Mammary epithelial cell (primary cell): ENCODE results near the gene MPZ.

Experiments
- EZH2 ChIP-seq: IDR thresholded peaks from 2 replicates; pipeline ENCODE4 v1.6.1; 2012; ENCODE audit warnings: low read length, inconsistent platforms, borderline replicate concordance
- TF ChIP-seq, protein P1 (sequence below), 2 donors: IDR thresholded peaks in 1 of 2; conservative IDR thresholded peaks in 1 of 2; 2 replicates each; pipeline ENCODE4 v1.5.1; 2011 to 2012; ENCODE audit warnings: inconsistent platforms in 2 of 2, low read length in 2 of 2, mild to moderate bottlenecking in 2 of 2, control low read depth in 1 of 2, low read depth in 1 of 2; ENCODE audit not compliant: insufficient read depth in 1 of 2; ENCODE audit errors: extremely low read depth in 1 of 2

DNA sequence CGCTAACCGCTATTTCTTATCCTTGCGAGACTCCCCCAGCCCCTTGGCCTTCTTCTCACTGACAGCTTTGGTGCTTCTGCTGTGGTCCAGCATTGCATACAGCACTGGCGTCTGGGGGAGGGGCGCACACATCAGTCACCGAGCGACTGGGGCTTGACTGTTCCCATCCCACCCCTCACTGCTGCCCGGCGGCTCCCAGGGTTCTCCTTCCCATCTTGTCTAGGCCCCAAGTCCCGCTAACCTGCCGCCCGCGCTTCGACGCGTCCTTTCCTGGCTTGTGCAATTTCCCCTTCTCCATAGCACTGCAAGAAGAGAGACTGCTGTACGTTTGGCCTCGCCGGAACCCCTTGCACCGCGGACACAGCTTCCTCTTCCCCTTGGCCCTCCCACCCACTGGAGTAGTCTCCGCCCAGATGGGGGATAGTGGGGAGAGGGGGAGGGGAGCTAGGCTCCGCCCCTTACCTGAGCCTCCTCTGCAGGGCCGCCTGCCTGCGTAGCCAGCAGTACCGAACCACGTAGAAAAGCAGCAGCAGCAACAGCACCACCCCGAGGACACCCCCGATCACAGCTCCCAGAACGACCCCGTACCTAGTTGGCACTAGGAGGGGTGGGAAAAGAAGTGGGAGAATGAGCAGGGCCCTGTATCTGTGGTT, 3.8 kb downstream of the MPZ start:
- TF ChIP-seq, protein P1, sequence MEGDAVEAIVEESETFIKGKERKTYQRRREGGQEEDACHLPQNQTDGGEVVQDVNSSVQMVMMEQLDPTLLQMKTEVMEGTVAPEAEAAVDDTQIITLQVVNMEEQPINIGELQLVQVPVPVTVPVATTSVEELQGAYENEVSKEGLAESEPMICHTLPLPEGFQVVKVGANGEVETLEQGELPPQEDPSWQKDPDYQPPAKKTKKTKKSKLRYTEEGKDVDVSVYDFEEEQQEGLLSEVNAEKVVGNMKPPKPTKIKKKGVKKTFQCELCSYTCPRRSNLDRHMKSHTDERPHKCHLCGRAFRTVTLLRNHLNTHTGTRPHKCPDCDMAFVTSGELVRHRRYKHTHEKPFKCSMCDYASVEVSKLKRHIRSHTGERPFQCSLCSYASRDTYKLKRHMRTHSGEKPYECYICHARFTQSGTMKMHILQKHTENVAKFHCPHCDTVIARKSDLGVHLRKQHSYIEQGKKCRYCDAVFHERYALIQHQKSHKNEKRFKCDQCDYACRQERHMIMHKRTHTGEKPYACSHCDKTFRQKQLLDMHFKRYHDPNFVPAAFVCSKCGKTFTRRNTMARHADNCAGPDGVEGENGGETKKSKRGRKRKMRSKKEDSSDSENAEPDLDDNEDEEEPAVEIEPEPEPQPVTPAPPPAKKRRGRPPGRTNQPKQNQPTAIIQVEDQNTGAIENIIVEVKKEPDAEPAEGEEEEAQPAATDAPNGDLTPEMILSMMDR (conservative IDR thresholded peaks at IDR 0.05 in 1 of 2, IDR thresholded peaks at IDR 0.05 in 1 of 2; ENCODE audit: extremely low read depth in 1 of 2, insufficient read depth in 1 of 2, low read depth in 1 of 2, low read length in 2 of 2), result peak; percentile 21 to 54
- TF ChIP-seq EZH2, result no peak
